Neural cell (in vitro differentiated cells): ENCODE results near the gene CERKL. TPM values are rescaled to one million over a fixed set of nuclear protein-coding genes. Genes with fewer than 3 reads are reported as not detected.

ENCODE experiments used
- H2AFZ ChIP-seq: fragments of 200-600, 300-800 bp; sonication (generic), shearing (Covaris generic); 2 replicates; pipeline ENCODE4 v1.6.0; 2014; ENCODE audit warnings: low read depth, mild to moderate bottlenecking, antibody characterized with exemption, low read length, moderate library complexity
- H3F3A ChIP-seq: fragments of 200-600 bp; shearing (Covaris generic); 2 replicates; pipeline ENCODE4 v1.6.1; 2016; ENCODE audit warnings: mild to moderate bottlenecking, moderate library complexity, mixed read lengths, antibody characterized with exemption, low read length; ENCODE audit not compliant: insufficient read depth, poor library complexity, severe bottlenecking
- H3K27ac ChIP-seq: fragments of 200-600, 300-800 bp; sonication (generic), shearing (Covaris generic); 2 replicates; pipeline ENCODE4 v1.5.1; 2014; ENCODE audit warnings: mild to moderate bottlenecking, low read length, moderate library complexity
- H3K27me3 ChIP-seq: fragments of 300-800, 200-600 bp; sonication (generic), shearing (Covaris generic); 2 replicates; pipeline ENCODE4 v1.6.0; 2014; ENCODE audit warnings: mild to moderate bottlenecking, low read depth, low read length, moderate library complexity; ENCODE audit not compliant: insufficient read depth
- H3K36me3 ChIP-seq: fragments of 300-800, 200-600 bp; sonication (generic), shearing (Covaris generic); 2 replicates; pipeline ENCODE4 v1.5.1; 2014; ENCODE audit warnings: mild to moderate bottlenecking, antibody characterized with exemption, low read length, moderate library complexity; ENCODE audit not compliant: insufficient read depth
- H3K4me2 ChIP-seq: fragments of 300-800, 200-600 bp; sonication (generic), shearing (Covaris generic); 2 replicates; pipeline ENCODE4 v1.6.0; 2014; ENCODE audit warnings: mild to moderate bottlenecking, low read length
- H3K4me3 ChIP-seq: fragments of 300-800, 200-600 bp; sonication (generic), shearing (Covaris generic); 2 replicates; pipeline ENCODE4 v1.5.1; 2014; ENCODE audit warnings: mild to moderate bottlenecking, low read length, moderate library complexity
- H3K79me2 ChIP-seq: fragments of 200-600 bp; shearing (Covaris generic); replicated peaks from 2 replicates; pipeline ENCODE4 v1.6.0; 2014; ENCODE audit warnings: mild to moderate bottlenecking, low read length, moderate library complexity; ENCODE audit not compliant: insufficient read depth
- H3K9ac ChIP-seq: fragments of 300-800, 200-600 bp; sonication (generic), shearing (Covaris generic); 2 replicates; pipeline ENCODE4 v1.6.1; 2016; ENCODE audit warnings: mild to moderate bottlenecking, low read length, mixed read lengths
- H3K9me2 ChIP-seq: fragments of 200-600 bp; shearing (Covaris generic); 2 replicates; pipeline ENCODE4 v1.6.1; 2016; ENCODE audit warnings: mild to moderate bottlenecking, low read length, mixed read lengths; ENCODE audit not compliant: insufficient read depth
- H3K9me3 ChIP-seq: fragments of 200-600, 300-800 bp; sonication (generic), shearing (Covaris generic); 2 replicates; pipeline ENCODE4 v1.6.1; 2016; ENCODE audit warnings: mild to moderate bottlenecking, mixed run types, low read length, moderate library complexity, mixed read lengths
- H4K20me1 ChIP-seq: fragments of 200-600 bp; shearing (Covaris generic); 2 replicates; pipeline ENCODE4 v1.6.1; 2016; ENCODE audit warnings: mild to moderate bottlenecking, mixed run types; ENCODE audit not compliant: insufficient read depth
- EP300 ChIP-seq: fragments of 450-650 bp; conservative IDR thresholded peaks from 2 replicates; pipeline ENCODE4 v1.6.1; 2014; ENCODE audit warnings: antibody characterized with exemption, mild to moderate bottlenecking, moderate library complexity; ENCODE audit not compliant: poor library complexity, severe bottlenecking
- EZH2 ChIP-seq: fragments of 200-600, 300-800 bp; shearing (Covaris generic), sonication (generic); IDR thresholded peaks from 2 replicates; pipeline ENCODE4 v1.6.1; 2014; ENCODE audit warnings: antibody characterized with exemption, low read length, borderline replicate concordance, mild to moderate bottlenecking; ENCODE audit not compliant: insufficient read depth, poor library complexity, severe bottlenecking
- MXI1 ChIP-seq: fragments of 450-650 bp; conservative IDR thresholded peaks from 2 replicates; pipeline ENCODE4 v1.6.1; 2014; ENCODE audit warnings: antibody characterized with exemption, mild to moderate bottlenecking; ENCODE audit not compliant: poor library complexity, severe bottlenecking
- POLR2AphosphoS5 ChIP-seq: IDR thresholded peaks from 2 replicates; pipeline ENCODE4 v1.6.1; 2012
- RAD21 ChIP-seq: fragments of 450-650 bp; conservative IDR thresholded peaks from 2 replicates; pipeline ENCODE4 v1.6.1; 2014; ENCODE audit warnings: antibody characterized with exemption, mild to moderate bottlenecking, moderate library complexity
- SMC3 ChIP-seq: fragments of 450-650 bp; conservative IDR thresholded peaks from 2 replicates; pipeline ENCODE4 v1.6.1; 2014; ENCODE audit warnings: antibody characterized with exemption, mild to moderate bottlenecking, moderate library complexity; ENCODE audit not compliant: poor library complexity
- TAF1 ChIP-seq: IDR thresholded peaks from 2 replicates; pipeline ENCODE4 v1.6.1; 2012; ENCODE audit warnings: low read depth
- polyA plus RNA-seq: library from polyadenylated mRNA; depleted of rRNA; stranded (reverse); fragments of >200 nt; gene quantifications from 2 replicates; pipeline ENCODE4 v1.2.3, GENCODE V29; 2014
- TF ChIP-seq, protein P1 (sequence below): IDR thresholded peaks from 2 replicates; pipeline ENCODE4 v1.6.1; 2012; ENCODE audit warnings: borderline replicate concordance
- TF ChIP-seq, protein P2 (sequence below): fragments of 450-650 bp; IDR thresholded peaks from 2 replicates; pipeline ENCODE4 v1.5.1; 2014; ENCODE audit warnings: antibody characterized with exemption, mild to moderate bottlenecking, moderate library complexity; ENCODE audit not compliant: poor library complexity, severe bottlenecking

The CERKL gene
- polyA plus RNA-seq, 1 donor from 2014 or later, result not detected

DNA sequence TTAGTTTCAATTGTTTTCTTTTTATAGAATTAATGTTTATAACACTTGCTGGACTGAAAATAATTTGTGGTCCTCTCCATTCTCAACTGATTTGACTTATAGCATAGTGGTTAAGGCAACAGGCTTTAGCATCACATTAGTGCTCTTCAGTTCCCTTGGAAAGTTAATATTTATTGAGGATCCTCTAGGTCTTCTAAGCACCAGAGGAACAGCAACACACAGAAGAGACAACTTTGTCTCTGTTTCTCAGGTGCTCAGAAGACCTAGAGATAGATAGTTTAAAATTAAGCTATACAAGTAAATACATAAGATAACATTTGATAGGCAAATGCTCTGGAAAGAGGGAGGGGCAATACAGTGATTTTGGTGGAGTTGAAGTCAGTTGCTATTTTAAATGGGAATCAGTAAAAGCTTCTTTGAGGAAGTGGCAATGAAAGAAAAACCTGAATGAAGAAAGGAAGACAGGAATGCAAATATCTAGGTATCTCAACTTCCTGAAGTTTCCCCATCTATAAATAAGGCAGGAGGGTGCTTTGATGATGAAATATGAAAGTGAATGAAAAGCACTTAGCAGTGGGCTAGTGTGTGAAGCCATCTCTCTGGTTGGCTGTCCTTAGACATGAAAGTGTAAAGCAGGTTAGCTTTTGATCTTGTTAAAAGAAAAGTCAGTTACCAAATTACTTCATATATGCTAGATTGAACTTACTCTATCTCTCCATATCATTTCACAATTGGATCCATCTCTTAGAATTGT is 15.5 kb upstream of the CERKL start:
- Histone ChIP-seq H3K36me3 (no peaks in the 10 kb centered on the region), H3K79me2 (no peaks in the 10 kb centered on the region), H3K9me3 (no peaks in the 10 kb centered on the region), H2AFZ (no peak overlapping the region), H3K4me2 (no peak overlapping the region), H3F3A (no peaks in the 10 kb centered on the region), H3K4me3 (no peak overlapping the region), H3K27ac (no peak overlapping the region), H3K9me2 (no peaks in the 10 kb centered on the region), H3K9ac (no peak overlapping the region), H4K20me1 (no peaks in the 10 kb centered on the region), H3K27me3 (peaks cover 49% of the 10 kb centered on the region)
- no peak for TF ChIP-seq EZH2
- no peak for TF ChIP-seq MXI1
- TF ChIP-seq RAD21, result no peak
- TF ChIP-seq EP300, result no peak

DNA sequence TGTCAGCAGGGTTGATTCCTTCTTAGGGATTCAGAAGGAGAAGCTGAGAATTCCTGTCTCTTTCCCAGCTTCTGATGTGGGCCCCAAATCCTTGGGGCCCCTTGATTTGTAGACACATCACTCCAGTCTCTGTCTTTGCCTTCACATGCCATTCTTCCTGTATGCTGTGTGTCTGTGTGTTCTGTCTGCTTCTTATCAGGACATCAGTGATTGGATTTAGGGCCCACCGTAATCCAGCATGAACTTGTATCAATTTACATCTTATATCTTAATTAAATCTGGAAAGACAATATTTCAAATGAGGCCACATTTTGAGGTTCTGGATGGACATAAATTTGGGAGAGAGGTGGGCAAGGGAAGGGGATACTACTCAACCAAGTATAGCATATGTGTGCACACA is 13.7 kb upstream of the CERKL start:
- H3K27ac ChIP-seq, result no peak overlapping the region
- H3F3A ChIP-seq, result no peaks in the 10 kb centered on the region
- H3K4me2 ChIP-seq, result no peak overlapping the region
- H3K9ac ChIP-seq, result no peak overlapping the region
- no peak for TF ChIP-seq TAF1
- TF ChIP-seq, protein P1, sequence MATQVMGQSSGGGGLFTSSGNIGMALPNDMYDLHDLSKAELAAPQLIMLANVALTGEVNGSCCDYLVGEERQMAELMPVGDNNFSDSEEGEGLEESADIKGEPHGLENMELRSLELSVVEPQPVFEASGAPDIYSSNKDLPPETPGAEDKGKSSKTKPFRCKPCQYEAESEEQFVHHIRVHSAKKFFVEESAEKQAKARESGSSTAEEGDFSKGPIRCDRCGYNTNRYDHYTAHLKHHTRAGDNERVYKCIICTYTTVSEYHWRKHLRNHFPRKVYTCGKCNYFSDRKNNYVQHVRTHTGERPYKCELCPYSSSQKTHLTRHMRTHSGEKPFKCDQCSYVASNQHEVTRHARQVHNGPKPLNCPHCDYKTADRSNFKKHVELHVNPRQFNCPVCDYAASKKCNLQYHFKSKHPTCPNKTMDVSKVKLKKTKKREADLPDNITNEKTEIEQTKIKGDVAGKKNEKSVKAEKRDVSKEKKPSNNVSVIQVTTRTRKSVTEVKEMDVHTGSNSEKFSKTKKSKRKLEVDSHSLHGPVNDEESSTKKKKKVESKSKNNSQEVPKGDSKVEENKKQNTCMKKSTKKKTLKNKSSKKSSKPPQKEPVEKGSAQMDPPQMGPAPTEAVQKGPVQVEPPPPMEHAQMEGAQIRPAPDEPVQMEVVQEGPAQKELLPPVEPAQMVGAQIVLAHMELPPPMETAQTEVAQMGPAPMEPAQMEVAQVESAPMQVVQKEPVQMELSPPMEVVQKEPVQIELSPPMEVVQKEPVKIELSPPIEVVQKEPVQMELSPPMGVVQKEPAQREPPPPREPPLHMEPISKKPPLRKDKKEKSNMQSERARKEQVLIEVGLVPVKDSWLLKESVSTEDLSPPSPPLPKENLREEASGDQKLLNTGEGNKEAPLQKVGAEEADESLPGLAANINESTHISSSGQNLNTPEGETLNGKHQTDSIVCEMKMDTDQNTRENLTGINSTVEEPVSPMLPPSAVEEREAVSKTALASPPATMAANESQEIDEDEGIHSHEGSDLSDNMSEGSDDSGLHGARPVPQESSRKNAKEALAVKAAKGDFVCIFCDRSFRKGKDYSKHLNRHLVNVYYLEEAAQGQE, result no peak
- no peak for TF ChIP-seq EP300
- TF ChIP-seq MXI1, result no peak
- TF ChIP-seq, protein P2, sequence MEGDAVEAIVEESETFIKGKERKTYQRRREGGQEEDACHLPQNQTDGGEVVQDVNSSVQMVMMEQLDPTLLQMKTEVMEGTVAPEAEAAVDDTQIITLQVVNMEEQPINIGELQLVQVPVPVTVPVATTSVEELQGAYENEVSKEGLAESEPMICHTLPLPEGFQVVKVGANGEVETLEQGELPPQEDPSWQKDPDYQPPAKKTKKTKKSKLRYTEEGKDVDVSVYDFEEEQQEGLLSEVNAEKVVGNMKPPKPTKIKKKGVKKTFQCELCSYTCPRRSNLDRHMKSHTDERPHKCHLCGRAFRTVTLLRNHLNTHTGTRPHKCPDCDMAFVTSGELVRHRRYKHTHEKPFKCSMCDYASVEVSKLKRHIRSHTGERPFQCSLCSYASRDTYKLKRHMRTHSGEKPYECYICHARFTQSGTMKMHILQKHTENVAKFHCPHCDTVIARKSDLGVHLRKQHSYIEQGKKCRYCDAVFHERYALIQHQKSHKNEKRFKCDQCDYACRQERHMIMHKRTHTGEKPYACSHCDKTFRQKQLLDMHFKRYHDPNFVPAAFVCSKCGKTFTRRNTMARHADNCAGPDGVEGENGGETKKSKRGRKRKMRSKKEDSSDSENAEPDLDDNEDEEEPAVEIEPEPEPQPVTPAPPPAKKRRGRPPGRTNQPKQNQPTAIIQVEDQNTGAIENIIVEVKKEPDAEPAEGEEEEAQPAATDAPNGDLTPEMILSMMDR, result no peak
- TF ChIP-seq RAD21, result no peak
- TF ChIP-seq EZH2, result no peak
- TF ChIP-seq SMC3, result no peak
- TF ChIP-seq POLR2AphosphoS5, result no peak
- H3K36me3 ChIP-seq, result no peaks in the 10 kb centered on the region
- no peaks in the 10 kb centered on the region for H3K79me2 ChIP-seq
- no peaks in the 10 kb centered on the region for H4K20me1 ChIP-seq
- H3K27me3 ChIP-seq, result peaks cover 31% of the 10 kb centered on the region
- no peak overlapping the region for H3K4me3 ChIP-seq
- H2AFZ ChIP-seq, result no peak overlapping the region
- H3K9me3 ChIP-seq, result peaks cover 6% of the 10 kb centered on the region
- H3K9me2 ChIP-seq, result no peaks in the 10 kb centered on the region
